ENCODE results near the gene CIBAR2. TPM values are rescaled to one million over a fixed set of nuclear protein-coding genes. Genes with fewer than 3 reads are reported as not detected.

Gene CIBAR2
- polyA plus RNA-seq, 4 donors, result 0.21 to 0.22 (median 0.21) TPM; not detected in 1

Other genes starting within 250 kb of the CIBAR2 start
- gene ZDHHC7, start 100.9 kb downstream of the CIBAR2 start, polyA plus RNA-seq (ENCODE audit: insufficient read length in 4 of 4), result 10 to 100 TPM; 43.3 to 59.3 (median 55.3) TPM
- 1 to 10 TPM; 4.7 to 5.6 (median 5.4) TPM for gene KIAA0513, start 84.7 kb downstream of the CIBAR2 start, polyA plus RNA-seq (ENCODE audit: insufficient read length in 4 of 4)

All from left renal cortex interstitium (tissue), 4 donors.